NCI-H82 treated with DMSO at 0.1 percent for 48 hours (cell line): ENCODE measurements around the gene SUGP1.

Source experiments
- DNase-seq: peaks from one replicate; lab custom pipeline; 2025; ENCODE audit not compliant: unreplicated experiment; lab: John Stamatoyannopoulos, UW

SUGP1 gene

DNA sequence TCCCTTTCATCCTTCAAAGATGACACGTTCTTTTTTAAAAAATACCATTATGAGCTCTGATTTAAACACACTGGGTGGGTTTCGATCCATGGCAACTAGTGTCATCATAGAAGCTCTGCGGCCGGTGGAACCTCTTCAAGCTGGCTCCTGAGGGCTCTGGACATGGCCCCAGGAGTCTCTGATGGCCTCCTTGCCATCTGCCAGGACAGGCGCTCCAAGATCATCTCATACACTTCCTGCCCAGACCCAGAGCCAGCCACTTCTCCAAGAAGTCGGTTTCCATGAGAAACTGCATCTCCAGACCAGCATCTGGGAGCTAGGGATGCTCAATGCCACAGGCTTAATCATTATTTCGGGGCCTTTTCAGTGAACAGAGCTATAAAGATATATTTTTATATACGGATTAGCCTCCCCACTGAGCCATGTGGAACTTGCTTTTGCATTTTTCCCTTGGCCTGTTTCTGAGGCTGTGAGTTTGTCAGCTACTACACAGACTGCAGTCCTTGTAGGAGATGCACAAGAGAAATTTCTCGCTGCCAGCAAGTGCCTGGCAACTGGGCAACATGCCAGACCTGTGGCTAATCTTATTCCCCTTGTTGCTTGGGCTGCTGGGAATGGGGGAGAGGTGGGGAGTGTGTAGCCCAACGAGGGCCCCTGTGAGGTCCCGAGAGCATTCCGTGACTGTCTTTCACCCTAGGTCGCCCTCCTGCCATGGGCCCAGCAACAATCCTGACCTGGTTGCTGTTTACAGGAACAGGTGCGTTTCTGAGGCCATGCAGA lies 15.9 kb downstream of the SUGP1 start:
- no peak for DNase-seq

DNA sequence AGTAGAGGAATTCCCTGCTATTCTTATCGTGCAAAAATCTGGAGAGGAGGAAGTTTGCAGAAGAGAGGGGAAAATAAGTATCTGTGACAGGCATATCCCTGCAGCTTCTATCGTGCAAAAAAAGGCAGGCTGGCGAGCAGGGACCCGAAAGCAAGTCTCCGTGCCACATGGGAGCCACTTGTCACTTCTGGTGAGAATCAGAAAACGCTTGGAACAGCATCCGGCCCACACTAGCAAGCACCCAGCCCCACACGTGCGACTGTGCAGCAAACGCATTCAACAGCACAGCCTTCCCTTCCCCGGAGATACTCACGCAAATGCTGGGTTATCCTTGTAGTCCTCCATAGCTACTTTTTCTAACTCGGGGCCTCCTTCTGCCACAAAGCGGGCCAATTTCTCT lies 16.9 kb downstream of the SUGP1 start:
- no peak for DNase-seq

DNA sequence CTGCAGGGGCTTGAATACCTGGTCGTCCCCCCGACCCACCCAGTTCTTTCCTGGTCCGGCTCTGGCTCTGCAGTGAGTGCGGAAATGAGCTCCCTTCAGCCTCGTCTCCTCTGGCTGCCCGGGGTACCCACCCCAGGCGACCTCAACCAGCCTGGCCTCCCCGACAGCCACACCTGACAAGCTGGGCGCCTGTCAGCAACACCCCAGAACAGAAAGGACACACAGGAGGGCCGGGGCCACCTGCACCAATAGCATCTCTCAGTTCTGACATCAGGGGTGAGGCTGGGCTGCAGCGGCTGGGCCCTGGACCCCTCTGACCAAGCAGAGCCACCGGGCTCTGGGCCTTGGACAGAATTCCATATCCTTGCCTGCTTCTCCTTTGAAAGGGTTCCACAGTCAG lies 19.7 kb downstream of the SUGP1 start:
- no peak for DNase-seq

DNA sequence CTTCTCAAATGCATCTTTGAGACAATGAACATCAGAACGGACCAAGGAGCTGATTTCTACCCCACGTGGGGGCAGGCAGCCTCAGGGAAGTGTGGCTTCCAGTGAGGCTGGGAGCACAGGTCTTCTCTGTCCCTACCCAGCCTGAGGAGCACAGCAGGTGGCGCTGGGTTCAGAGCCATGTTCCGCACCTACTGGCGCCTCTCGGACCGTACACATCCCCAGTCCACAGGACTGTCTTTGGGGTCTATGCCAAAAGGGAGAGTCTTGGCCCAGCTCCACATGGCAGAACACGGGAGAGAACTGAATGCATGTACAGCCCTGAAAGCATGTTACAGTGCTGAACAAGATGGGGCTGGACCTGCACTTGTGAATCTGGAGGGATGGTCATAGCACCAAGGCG lies 22.6 kb downstream of the SUGP1 start:
- DNase-seq = no peak

DNA sequence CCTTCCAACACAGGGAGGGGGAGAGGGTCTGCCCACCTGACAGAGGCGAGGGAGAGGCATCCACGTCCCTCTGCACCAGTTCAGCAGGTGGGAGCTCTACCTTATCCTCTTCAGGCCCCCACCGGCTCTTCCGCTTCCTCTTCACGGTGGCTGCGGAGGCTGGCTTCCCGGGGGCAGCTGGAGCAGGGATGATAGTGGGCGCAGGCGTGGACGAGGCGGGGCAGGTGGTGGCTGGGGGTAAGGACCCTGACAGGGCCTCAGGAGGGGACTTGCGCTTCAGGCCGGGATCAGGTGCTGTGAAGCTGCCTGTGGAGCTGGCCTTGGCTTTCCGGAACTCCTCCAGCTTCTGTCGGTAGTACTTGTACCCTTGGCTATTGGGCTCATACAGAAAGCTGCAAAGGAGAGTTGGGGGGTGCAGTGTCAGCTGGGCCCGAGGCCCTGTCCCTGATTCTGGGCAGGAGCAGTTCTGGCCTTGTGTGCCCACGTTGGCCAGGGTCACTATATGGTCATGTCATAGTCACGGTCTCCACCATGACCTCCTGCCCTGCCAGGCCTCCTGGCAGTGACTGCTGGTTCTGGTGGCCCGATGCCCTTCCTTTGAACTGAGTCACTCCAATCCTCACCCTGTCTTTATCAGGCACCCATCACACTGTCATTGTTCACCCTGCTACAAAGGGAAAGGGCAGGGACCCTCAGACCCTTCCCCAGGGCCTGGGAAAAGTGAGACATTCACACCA lies 23.2 kb downstream of the SUGP1 start:
- DNase-seq = no peak

DNA sequence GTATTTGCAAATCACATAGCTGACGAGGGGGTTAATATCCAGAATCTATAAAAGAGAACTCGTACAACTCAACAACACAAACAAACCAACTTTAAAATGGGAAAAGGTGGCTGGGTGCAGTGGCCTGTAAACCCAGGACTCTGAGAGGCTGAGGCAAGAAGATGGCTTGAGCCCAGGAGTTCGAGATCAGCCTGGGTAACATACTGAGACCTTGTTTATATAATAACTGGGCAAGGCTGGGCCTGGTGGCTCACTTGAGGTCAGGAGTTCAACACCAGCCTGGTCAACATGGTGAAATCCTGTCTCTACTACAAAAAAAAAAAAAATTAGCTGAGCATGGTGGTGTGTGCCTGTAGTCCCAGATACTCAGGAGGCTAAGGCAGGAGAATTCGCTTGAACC lies 25.4 kb downstream of the SUGP1 start:
- DNase-seq = no peak

DNA sequence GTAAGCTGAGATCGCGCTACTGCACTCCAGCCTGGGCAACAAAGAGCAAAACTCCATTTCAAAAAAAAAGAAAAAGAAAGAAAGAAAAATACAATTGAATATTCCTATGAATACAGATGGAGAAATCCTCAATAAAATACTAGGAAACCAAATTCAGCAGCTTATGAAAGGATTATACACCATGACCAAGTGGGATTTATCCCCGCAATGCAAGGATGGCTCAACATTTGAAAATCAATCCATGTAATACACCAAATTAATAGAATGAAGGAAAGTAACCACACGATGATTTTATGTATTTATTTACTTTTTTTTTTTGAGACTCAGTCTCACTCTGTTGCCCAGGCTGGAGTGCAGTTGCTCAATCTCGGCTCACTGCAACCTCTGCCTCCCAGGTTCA lies 27.7 kb downstream of the SUGP1 start:
- DNase-seq = no peak

DNA sequence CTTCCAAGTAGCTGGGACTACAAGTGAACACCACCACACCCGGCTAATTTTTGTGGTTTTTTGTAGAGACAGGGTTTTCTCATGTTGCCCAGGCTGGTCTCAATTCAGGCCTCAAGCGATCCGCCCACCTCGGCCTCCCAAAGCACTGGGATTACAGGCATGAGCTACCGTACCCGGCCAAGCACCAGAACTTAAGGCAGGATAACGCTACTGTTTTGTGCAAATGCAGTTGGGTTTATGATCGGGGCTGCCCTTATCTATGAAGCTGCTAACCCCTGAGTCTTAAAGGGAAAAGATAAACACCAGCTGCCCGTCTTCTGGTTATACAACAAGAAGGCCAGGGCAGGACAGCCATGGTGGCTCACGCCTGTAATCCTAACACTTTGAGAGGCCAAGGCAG lies 34.6 kb downstream of the SUGP1 start:
- no peak for DNase-seq

DNA sequence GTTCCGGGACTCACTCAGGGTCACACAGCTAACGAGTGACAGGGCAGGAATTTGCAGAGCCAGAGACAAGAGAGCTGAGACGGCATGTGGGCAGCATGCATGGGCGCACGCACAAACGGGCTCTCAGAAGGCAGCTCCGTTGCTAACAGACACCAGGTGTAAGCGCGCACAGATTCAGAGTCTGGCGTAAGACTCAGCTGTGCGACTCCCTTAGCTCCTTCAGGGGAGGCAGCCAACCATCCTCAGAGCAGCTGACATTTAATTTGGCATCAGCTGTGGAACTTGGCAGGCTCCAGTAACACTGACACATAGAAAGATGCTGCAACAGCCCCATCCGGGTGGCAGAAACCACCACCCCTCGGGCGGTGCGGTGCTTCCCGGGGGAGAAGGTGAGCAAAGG lies 39.7 kb downstream of the SUGP1 start:
- no peak for DNase-seq

DNA sequence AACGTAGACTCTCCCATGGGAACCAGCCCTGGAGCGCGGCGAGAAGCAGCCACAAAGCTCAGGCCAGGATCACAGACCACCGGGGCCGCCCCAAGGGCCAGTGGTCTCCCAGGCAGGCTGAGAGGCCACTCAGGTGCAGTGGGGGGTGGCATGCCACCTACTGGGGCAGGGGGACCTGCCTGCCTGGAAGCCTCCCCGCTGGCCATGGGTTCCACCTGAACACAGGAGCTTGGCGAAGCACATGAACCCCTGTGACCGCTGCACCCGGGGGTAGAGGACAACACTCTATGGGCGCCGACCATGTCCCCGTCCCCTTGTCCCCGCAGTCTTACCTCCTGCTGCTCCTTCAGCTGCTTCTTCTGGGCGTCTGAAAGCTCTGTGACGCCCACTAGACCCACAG lies 40.5 kb downstream of the SUGP1 start:
- DNase-seq = no peak

DNA sequence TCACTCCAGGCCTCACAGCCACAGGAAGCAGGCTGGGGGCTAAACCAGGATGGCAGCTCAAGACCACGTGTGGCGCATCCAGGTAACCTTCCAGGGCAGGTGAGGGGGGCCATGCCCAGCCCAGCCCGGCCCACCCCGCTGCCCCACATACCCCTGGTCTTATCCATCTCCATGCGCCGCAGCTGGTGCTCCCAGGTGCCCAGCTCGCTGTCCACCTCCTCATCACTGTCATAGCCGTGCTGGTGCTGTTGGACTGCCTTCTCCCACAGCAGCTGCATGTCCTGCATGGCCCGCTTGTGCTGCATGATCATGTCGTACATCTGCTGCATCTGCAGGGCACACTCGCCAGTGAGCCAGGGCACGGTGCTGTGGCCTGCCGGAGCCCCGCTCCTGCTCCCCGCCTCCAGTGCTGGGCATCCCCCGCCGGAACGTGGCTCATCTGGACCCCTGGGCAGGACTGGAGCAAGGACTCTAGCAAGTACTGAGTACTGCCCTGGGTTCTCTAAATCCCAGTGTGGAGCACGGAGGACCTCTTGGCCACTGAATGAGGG lies 41.2 kb downstream of the SUGP1 start:
- no peak for DNase-seq

DNA sequence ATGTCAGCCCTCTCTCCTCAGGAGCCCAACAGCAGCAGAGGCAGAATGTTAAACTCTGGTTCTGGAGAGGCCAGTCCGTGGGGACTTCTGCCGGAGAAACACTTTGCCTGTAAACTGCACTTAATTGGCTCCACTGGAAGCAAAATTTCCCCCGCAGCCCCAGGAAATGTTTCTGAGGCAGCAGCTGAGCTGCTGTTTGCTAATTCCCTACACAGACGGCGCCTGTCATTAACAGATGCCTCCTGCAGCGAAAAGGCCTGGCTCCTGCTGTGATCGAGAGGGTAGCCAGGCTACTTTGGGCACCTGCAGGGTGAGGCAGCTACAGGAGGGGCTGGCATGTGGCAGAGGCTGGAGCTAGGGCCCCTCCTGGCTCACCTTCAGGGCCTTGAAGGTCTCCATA lies 42.0 kb downstream of the SUGP1 start:
- DNase-seq = no peak

DNA sequence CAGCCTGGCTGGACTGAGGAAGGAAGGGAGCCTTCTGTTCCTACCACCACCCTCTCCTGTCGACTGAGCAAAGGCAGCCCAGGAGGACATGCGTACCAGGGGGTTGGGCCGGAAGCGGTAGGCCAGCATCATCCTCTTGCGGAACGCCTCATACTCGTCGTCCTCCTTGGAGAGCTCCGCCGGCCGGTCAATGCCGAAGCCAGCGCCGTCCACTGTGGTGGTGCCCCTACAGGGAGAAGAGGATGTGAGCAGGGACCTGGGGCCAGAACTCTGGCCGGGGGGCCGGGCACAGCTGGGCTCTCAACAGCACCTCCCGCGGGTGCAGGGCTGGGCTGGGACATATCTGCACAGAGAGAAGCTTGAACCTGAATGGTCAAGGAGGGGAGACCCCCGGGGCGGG lies 43.5 kb downstream of the SUGP1 start:
- DNase-seq = no peak

DNA sequence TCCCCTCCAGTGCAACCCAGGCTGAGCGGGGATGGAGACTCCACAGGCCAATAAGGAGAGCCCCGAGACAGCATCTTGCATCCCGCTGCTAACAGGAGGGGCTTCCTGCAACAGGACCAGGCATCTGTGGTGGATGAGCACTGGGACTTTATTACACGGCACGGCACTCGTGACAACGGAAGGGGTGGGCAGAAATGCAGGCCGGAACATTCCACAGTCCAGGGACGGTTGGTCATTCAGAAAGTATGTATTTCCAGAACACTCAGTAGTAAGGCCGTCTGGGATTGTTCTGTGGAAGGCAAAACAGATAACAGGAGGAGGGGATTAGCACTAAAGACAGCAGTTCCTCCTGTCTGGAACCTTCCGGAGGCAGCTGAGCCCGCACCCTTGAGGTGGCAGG lies 43.9 kb downstream of the SUGP1 start:
- no peak for DNase-seq

DNA sequence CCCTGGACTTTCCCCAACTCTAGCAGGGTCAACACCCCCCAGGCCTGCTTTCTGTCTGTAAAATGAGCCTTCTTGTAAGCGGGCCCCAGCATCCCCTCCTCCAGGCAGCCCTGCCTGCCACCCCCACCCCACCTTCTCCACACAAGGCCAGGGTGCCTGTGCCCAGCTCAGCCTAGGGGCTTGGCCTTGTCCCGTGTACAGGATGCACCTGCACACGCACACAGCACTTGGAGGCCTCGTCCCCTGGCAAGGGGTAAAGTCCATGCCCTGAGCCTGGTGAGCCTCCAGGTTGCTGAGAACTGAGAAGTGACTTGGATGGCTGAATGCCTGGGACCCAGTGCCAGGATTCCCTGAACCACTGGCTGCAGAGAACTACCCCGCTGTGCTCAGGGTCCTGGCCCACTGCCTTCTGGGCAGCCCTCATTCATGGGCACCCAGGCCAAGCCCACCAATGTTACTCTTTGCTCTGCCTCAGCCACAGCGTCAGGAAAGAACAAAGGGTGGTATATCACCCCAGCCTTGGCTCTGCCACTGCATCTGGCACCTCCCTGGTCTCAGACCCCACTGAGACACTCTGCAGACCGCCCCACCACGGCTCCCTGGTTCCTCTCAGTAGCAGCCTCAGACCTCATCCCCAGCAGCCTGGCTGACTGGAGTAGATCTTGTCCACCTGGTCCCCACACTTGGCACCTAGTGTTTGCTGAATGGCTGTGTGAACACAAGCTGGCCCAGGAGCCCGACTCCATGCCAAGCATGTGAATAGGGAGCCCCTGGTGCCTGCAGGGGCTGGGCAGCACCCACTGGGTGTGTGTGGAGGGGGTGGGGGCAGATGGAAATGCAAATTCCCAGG lies 45.4 kb downstream of the SUGP1 start:
- DNase-seq = no peak

DNA sequence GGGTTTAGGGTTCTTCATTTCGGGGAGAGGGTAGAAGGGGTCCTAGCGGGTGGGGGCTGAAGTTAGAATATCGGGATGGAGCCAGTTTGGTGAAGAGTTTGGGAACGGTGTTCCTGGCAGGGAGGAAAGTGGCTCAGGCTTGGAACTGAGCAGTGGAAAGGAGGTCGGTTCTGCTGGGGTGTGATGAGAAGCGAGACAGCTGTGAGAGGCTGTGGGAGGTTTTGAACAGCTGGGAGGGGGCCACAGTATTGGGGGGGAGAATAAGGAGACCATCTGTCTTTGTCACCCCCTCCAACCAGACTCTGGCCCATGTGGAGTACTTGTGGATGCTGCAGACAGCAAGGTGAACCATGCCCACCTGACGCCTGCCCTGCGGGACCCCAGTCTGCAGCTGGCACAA lies 46.2 kb downstream of the SUGP1 start:
- no peak for DNase-seq

DNA sequence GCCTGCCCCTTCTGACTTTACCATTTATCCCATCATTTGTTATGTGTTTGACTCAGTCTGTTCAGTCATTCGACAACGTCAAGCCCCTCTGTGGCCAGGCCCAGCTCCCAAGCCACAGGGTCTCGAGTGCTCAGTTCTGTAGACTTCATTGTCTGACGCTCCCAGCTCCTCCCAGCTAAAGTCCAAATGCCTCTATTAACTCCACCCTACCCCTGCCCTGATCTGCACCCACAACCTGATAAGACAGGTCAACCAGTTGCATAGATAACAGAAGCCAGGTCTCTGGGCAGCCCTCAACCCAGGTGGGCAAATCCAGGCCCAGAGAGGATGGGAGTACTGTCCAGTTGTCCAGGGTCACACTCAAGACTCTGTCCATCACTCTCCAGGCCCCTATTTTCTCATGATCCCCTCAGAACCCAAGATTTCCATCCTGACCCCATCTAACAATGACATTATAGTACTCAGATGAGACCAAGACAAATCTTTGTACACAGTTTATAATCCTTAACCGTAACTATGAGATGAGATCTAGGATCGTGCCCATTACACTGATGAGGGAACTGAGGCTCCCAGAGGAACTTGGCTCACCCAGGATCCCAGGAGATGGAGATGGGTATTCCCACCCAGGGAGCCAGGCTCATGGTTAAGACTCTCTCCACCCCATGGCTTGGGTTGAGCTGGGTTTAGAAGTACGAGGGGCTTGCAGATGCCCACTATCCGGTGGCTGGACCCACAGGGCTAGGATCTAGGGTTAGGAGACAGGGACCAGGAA lies 48.3 kb downstream of the SUGP1 start:
- no peak for DNase-seq

DNA sequence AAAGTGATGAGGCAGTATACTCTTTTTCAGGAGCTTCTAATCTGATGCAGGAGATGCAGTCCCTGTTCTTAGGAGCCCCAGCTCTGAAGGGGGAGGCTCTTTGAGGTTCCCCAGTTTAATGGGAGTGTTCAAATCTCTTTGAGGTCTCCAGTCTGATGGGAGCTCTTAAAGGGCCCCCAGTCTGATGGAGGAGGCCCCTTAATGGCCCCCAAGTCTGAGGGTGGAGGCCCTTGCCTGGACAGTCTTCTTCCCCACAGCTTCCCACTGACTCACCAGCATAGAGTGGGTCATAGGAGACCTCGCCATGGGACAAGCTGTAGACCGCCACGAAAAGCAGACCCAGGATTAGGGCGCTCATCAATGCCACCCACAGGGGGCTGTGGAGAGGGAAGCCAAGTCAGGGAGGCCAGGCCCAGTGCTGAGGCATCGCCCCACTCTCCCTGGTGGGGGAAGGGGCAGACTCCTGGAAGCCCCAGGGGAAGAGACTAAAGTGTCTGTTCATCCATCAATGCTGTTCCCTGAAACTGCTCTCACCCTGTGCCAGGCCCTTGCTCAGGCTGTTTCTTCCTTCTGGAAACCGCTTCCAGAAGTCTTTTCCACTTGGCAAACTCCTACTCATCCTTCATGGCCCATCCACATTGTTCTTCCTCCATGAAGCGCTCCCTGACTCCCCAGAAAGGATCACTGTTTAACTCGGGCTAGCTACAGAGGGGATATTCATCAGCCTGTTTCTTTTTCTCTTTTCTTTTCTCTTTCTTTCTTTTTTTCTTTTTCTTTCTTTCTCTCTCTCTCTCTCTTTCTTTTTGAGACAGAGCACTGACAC lies 49.3 kb downstream of the SUGP1 start:
- DNase-seq = no peak

DNA sequence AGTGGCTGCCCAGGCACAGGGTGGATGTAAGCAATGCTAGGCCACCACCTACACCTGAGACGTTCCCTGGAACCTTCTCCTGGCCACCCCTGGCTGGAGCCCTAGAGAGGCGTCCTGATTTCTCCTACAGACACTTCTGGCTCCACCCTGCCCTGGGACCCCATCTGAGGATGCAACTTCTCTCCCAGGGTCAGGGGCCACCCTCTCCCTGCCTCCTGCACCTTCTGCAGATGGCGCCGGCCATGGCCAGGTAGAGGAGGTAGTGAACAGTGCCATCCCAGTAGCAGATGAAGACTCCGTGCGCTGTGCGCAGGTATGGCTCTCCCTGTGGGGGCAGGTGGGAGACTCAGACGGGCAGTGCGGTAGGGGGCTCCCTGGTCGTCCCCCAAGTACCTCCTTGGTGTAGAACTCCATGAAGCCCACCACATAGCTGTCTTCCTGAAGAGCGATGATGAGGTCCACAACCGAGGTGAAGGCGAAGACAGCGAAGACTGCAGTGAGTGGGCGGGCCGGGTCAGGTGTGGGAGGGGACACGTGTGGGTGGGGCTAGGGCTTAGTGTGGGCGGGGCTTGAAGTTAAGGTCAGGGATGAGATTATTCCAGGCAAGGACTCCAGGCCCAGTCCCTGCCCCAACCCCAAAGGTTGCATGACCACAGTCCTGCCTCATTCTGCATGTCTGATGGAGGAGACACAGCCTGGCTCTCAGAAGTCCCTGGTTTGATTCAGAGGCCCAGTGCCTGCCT lies 50.2 kb downstream of the SUGP1 start:
- DNase-seq = no peak
